ENCODE results near the gene TCFL5. TPM values are rescaled to one million over a fixed set of nuclear protein-coding genes. Genes with fewer than 3 reads are reported as not detected.

Gene TCFL5
- total and polyA plus RNA-seq, 12 donors, result 3.5 to 12.0 (median 5.5) TPM

DNA sequence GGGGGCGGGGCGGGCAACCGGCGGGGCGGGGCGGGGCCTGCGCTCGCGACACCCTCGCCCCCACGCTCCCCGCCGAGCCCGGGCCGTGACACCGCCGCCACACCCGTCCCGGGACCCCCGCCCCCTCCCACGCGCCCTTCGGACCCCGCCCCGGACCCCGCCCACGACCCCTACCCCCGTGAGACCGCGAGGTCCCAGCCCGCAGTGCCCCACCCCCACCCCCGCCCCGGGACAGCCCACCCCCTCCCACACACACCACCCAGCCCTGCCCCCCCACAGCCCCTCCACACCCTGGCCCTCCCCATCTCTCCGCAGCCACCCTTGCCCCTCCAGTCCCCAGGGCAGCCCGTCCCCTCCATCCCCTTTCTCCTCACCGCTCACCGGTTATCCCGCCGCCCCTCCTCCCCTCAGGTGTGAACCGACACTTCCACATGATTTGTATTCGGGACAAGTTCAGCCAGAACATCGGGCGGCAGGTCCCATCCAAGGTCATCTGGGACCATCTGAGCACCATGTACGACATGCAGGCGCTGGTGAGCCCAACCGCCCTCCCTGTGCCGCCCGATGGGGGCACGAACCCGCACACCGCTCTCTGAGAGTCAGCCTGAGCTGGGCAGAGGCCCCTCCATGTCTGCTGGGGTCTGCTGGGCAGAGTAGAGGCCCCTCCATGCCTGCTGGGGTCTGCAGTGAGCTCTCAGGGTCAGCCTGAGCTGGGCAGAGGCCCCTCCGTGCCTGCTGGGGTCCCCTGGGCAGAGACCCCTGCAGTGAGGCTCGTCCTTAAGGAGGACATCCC is 64.7 kb downstream of the TCFL5 start:
- H3K9me3 ChIP-seq (replicated peaks in 1 of 3), result no peaks in the 10 kb centered on the region
- H3K27me3 ChIP-seq, result no peaks in the 10 kb centered on the region
- peak overlapping the region in 2 of 4 donors; percentile 43 to 95 for H3K4me3 ChIP-seq
- H3K27ac ChIP-seq, result peak overlapping the region in 3 of 5 donors; percentile 89 to 96 (median 90)
- TF ChIP-seq, protein P1, sequence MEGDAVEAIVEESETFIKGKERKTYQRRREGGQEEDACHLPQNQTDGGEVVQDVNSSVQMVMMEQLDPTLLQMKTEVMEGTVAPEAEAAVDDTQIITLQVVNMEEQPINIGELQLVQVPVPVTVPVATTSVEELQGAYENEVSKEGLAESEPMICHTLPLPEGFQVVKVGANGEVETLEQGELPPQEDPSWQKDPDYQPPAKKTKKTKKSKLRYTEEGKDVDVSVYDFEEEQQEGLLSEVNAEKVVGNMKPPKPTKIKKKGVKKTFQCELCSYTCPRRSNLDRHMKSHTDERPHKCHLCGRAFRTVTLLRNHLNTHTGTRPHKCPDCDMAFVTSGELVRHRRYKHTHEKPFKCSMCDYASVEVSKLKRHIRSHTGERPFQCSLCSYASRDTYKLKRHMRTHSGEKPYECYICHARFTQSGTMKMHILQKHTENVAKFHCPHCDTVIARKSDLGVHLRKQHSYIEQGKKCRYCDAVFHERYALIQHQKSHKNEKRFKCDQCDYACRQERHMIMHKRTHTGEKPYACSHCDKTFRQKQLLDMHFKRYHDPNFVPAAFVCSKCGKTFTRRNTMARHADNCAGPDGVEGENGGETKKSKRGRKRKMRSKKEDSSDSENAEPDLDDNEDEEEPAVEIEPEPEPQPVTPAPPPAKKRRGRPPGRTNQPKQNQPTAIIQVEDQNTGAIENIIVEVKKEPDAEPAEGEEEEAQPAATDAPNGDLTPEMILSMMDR (IDR thresholded peaks at IDR 0.05), result no peak
- peaks cover 8 to 28% of the 10 kb centered on the region in 2 donors for H3K4me1 ChIP-seq (replicated peaks in 1 of 2)
- H3K36me3 ChIP-seq (replicated peaks in 1 of 2), result peaks cover 0 to 32% of the 10 kb centered on the region in 2 donors
- WGBS, 4 donors, result 14 to 47% (median 17%) methylated on average over 6 to 48 of the region's 53 CpGs; no CpG with 5 or more reads in 1 of the 4 donors
- intact Hi-C loops (cut with DNase I), result loop anchor here in 1 of 2 donors (10.0 kb wide), 2 partner anchors 302 to 492 kb away; partner anchors contain the start of gene ADRM1
- peak in 6 of 7 donors; percentile 55 to 74 (median 60) for DNase-seq

DNA sequence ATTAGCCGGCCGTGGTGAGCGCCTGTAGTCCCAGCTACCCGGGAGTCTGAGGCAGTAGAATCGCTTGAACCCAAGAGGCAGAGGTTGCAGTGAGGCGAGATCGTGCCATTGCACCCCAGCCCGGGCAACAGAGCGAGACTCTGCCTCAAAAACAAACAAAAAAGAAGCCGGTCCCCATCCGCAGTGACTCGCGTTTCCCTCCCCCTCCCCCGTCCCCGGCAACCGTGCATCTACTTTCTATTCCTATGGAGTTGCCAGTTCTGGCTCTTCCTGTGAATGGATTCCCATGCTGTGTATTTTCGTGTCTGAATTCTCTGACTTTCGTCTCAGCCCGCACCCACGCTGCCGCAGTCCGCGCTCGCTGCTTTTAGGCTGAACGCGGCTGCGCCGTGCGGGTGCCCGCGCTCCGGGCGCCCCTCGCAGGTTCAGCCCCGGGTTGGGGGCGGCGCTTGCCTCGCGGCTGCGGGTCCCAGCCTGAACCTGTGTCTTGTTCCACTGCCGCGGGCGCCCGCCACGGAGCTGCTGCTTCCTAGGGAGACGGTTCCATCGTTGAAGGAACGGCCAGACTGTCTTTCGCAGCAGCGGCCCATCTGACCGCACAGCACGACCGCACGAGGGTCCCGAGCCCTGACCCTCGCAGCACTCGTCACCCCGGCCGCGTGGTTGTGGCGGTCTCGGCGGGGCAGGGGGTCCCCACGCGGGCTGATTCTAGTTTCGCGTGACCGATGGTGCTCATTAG is 66.4 kb downstream of the TCFL5 start:
- intact Hi-C loops (cut with DNase I), result loop anchor here in 1 of 2 donors (10.0 kb wide), 2 partner anchors 300 to 490 kb away; partner anchors contain the start of gene ADRM1
- WGBS, 4 donors, result 0 to 1% (median 0%) methylated on average over 18 to 68 of the region's 68 CpGs
- TF ChIP-seq, protein P1 (IDR thresholded peaks at IDR 0.05), result no peak
- peak in 1 of 2 donors; percentile 43 for TF ChIP-seq POLR2A (IDR thresholded peaks at IDR 0.05)
- peak overlapping the region in 2 of 4 donors; percentile 38 to 95 for H3K4me3 ChIP-seq
- peak in 5 of 7 donors; percentile 53 to 61 (median 55) for DNase-seq
- no peaks in the 10 kb centered on the region for H3K27me3 ChIP-seq
- peaks cover 8 to 28% of the 10 kb centered on the region in 2 donors for H3K4me1 ChIP-seq (replicated peaks in 1 of 2)
- H3K27ac ChIP-seq, result peak overlapping the region; percentile 58 to 96 (median 89)
- peaks cover 0 to 24% of the 10 kb centered on the region in 2 donors for H3K36me3 ChIP-seq (replicated peaks in 1 of 2)
- H3K9me3 ChIP-seq (replicated peaks in 1 of 3), result no peaks in the 10 kb centered on the region

DNA sequence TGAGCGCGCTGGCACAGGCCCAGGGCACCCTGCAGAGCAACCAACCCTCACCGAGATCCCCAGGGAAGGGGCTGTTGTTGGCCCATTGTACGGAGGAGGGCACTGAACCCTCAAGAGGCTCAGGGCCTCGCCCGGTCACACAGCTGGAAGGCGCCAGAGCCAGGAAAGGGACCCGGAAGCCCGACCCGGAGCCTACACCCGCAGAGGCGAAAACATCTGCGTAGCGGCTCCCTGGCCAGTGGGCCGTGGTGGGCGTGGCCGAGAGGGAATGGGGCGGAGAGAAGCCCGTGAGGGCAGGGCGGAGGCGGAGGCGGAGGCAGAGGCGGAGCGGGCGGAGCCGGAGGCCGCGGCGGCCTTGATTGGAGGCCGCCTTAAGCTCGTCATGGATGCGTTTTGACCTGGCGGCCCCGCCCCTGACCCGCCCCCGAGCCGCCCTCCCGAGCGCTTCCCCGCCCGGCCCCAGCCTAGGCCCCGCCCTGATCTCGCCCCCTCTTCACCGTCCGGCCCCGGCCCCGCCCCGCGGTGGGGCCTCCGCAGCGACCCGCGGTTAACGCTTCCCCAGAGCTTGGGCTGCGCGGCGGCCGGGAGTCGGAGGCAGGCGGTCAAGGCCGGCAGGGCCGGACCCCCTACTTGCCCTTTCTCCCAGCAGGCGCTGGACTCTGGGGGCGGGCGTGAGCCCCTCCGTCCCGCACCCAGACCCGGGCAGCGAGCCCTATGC is 67.5 kb downstream of the TCFL5 start:
- intact Hi-C loops (cut with DNase I), result loop anchor here (5.0 to 10.0 kb wide), 4 partner anchors 127 to 489 kb away; partner anchors contain the start of gene ADRM1 (in 1 of the 2)
- peak; percentile 62 to 77 for TF ChIP-seq POLR2A (IDR thresholded peaks at IDR 0.05)
- TF ChIP-seq, protein P1 (IDR thresholded peaks at IDR 0.05), result no peak
- Histone ChIP-seq H3K4me3 (peak overlapping the region in 2 of 4 donors; percentile 38 to 95), H3K36me3 (replicated peaks in 1 of 2) (peaks cover 0 to 13% of the 10 kb centered on the region in 2 donors), H3K27ac (peak overlapping the region; percentile 77 to 96 (median 89)), H3K9me3 (replicated peaks in 1 of 3) (no peaks in the 10 kb centered on the region), H3K27me3 (no peaks in the 10 kb centered on the region), H3K4me1 (replicated peaks in 1 of 2) (peaks cover 8 to 28% of the 10 kb centered on the region in 2 donors)
- WGBS, 4 donors, result 0 to 2% (median 1%) methylated on average over 7 to 69 of the region's 69 CpGs
- peak; percentile 95 to 98 (median 96) for DNase-seq

Measured in adrenal gland (tissue), 12 donors.